ENCODE results near the gene GPR146. TPM values are rescaled to one million over a fixed set of nuclear protein-coding genes. Genes with fewer than 3 reads are reported as not detected.

Gene GPR146
- polyA plus RNA-seq, 2 donors, result 4.5 to 6.3 TPM

DNA sequence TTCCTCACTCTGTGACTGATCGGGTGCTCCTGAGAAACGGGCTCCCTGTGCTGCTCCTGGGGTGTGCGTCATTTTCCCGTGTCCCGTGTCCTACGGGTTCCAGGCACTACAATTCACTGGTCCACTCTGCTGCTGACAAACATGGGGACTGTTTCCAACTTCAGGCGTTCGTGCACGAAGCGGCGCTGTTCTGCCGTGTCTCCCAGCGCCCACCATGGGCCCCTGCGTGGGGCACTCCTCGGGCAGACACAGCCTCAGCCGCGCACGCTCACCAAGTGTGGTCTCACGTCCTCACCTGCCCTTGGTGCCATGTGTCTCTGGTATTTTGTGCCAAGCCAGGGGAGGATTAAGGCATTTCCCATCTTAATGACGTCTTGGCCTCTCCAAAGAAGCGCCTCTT, 19.0 kb downstream of the GPR146 start:
- Histone ChIP-seq H3K27me3 (ENCODE audit: control insufficient read depth in 1 of 2, insufficient read depth in 2 of 2, low read length in 2 of 2) (no peaks in the 10 kb centered on the region), H3K4me3 (ENCODE audit: low read depth in 1 of 2, low read length in 2 of 2) (no peak overlapping the region), H3K9me3 (ENCODE audit: control insufficient read depth in 2 of 2, insufficient read depth in 1 of 2, low read depth in 1 of 2, low read length in 1 of 2) (no peaks in the 10 kb centered on the region), H3K27ac (ENCODE audit: low read depth in 2 of 2, low read length in 1 of 2) (peak overlapping the region in 1 of 2 donors; percentile 72), H3K4me1 (ENCODE audit: control insufficient read depth in 2 of 2, insufficient read depth in 2 of 2, low read length in 1 of 2) (peaks cover 0 to 43% of the 10 kb centered on the region in 2 donors), H3K36me3 (ENCODE audit: control insufficient read depth in 2 of 2, insufficient read depth in 2 of 2, low read length in 1 of 2) (no peaks in the 10 kb centered on the region)
- WGBS, 2 donors, result 69 to 83% methylated on average over 21 of the region's 21 CpGs

DNA sequence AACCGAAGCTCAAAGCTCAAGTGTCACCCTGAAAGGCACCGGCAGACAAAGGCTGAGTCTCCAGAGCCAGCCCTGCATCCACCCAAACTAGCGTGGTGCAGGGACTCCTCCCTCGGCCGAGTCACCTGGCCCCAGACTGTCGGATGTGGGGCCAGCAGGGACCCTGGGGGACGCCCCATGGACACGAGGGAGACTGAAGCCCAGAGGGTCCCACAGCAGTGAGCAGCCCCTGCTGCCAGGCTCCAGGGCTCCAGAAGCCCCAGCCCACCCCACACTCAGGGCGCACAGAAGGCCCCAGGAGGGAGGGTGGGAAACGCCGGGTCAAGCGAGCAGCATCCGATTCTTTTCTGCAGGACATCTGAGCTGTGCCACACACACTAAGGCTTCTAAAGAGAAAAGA, 20.2 kb downstream of the GPR146 start:
- H3K9me3 ChIP-seq (ENCODE audit: control insufficient read depth in 2 of 2, insufficient read depth in 1 of 2, low read depth in 1 of 2, low read length in 1 of 2), result no peaks in the 10 kb centered on the region

DNA sequence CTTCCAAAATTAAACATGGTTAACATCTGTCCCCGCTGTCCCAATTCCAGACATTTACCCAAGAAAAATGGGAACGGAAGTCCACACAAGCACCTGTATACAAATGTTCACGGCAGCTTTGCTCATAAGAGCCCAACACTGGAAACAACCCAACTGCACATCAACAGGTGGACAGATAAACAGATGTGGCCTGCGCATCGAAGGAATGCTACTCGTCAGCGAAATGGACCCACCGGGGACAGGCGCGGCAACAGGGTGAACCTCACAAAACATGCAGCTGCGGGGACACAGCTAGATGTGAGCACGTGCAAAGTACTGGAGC, 20.9 kb downstream of the GPR146 start:
- Histone ChIP-seq H3K27ac (ENCODE audit: low read depth in 2 of 2, low read length in 1 of 2) (no peak overlapping the region), H3K36me3 (ENCODE audit: control insufficient read depth in 2 of 2, insufficient read depth in 2 of 2, low read length in 1 of 2) (no peaks in the 10 kb centered on the region), H3K4me3 (ENCODE audit: low read depth in 1 of 2, low read length in 2 of 2) (no peak overlapping the region), H3K4me1 (ENCODE audit: control insufficient read depth in 2 of 2, insufficient read depth in 2 of 2, low read length in 1 of 2) (peaks cover 0 to 41% of the 10 kb centered on the region in 2 donors), H3K9me3 (ENCODE audit: control insufficient read depth in 2 of 2, insufficient read depth in 1 of 2, low read depth in 1 of 2, low read length in 1 of 2) (no peaks in the 10 kb centered on the region), H3K27me3 (ENCODE audit: control insufficient read depth in 1 of 2, insufficient read depth in 2 of 2, low read length in 2 of 2) (no peaks in the 10 kb centered on the region)
- 66 to 72% methylated on average over 12 of the region's 12 CpGs for WGBS, 2 donors

More for the DNA sequence above, 20.2 kb downstream of the GPR146 start:
- 79 to 84% methylated on average over 13 of the region's 13 CpGs for WGBS, 2 donors
- Histone ChIP-seq H3K4me3 (ENCODE audit: low read depth in 1 of 2, low read length in 2 of 2) (no peak overlapping the region), H3K27me3 (ENCODE audit: control insufficient read depth in 1 of 2, insufficient read depth in 2 of 2, low read length in 2 of 2) (no peaks in the 10 kb centered on the region), H3K4me1 (ENCODE audit: control insufficient read depth in 2 of 2, insufficient read depth in 2 of 2, low read length in 1 of 2) (peaks cover 0 to 43% of the 10 kb centered on the region in 2 donors), H3K27ac (ENCODE audit: low read depth in 2 of 2, low read length in 1 of 2) (no peak overlapping the region), H3K36me3 (ENCODE audit: control insufficient read depth in 2 of 2, insufficient read depth in 2 of 2, low read length in 1 of 2) (no peaks in the 10 kb centered on the region)

DNA sequence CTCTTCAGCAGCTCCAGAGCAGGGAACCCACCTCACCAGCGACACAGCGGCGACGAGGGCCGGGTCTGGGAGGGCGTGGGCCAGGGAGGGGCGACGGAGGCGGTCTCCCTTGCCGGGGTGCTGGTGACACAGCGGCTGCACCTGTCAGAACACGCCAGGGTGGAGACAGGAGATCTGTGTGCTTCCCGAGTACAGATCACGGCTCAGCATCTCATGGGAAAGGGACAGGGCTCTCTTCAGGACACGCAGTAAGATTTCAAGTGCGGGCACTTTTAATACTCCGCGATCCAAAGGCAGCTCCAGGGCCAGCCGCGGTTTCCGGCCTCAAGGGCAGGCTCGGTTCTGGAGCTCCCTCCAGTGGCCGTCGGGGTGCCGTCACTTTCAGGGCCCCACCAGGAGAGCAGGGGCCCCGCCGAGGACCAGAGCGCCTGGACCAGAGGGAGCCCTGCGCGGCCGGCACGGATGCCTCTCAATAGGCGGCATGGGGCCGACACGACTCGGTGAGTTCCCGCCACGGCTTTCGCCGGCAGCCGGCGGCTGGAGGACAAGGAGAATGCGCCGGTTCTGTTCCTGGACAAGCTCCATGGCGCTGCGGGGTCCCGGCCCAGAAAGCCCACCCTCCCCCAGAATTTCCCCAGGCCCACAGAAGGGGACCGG, 21.4 kb downstream of the GPR146 start:
- Histone ChIP-seq H3K4me3 (ENCODE audit: low read depth in 1 of 2, low read length in 2 of 2) (no peak overlapping the region), H3K9me3 (ENCODE audit: control insufficient read depth in 2 of 2, insufficient read depth in 1 of 2, low read depth in 1 of 2, low read length in 1 of 2) (peaks cover 0 to 5% of the 10 kb centered on the region in 2 donors), H3K4me1 (ENCODE audit: control insufficient read depth in 2 of 2, insufficient read depth in 2 of 2, low read length in 1 of 2) (peaks cover 0 to 38% of the 10 kb centered on the region in 2 donors), H3K36me3 (ENCODE audit: control insufficient read depth in 2 of 2, insufficient read depth in 2 of 2, low read length in 1 of 2) (no peaks in the 10 kb centered on the region), H3K27ac (ENCODE audit: low read depth in 2 of 2, low read length in 1 of 2) (peak overlapping the region in 1 of 2 donors; percentile 8), H3K27me3 (ENCODE audit: control insufficient read depth in 1 of 2, insufficient read depth in 2 of 2, low read length in 2 of 2) (no peaks in the 10 kb centered on the region)
- WGBS, 2 donors, result 8 to 9% methylated on average over 44 to 48 of the region's 48 CpGs

DNA sequence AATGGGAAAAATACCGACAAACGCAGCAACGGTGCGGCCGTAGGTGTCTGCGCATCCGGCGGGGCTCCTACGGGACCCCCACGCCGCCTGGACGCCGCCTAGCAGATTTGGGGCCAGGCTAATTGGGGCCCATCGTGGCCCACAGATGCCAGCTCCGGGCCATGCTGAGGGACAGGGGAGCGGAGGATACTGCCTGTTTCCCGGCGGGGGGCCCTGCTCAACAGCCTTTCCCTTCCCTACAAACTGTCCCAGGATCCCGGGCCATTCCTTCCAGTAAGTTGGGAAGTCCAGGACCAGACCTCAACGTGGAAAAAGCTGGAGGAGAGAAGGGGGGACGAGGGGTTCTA, 21.9 kb downstream of the GPR146 start:
- Histone ChIP-seq H3K27ac (ENCODE audit: low read depth in 2 of 2, low read length in 1 of 2) (peak overlapping the region in 1 of 2 donors; percentile 8), H3K9me3 (ENCODE audit: control insufficient read depth in 2 of 2, insufficient read depth in 1 of 2, low read depth in 1 of 2, low read length in 1 of 2) (peaks cover 0 to 6% of the 10 kb centered on the region in 2 donors)
- 69% methylated on average over 21 of the region's 21 CpGs for WGBS, 2 donors

DNA sequence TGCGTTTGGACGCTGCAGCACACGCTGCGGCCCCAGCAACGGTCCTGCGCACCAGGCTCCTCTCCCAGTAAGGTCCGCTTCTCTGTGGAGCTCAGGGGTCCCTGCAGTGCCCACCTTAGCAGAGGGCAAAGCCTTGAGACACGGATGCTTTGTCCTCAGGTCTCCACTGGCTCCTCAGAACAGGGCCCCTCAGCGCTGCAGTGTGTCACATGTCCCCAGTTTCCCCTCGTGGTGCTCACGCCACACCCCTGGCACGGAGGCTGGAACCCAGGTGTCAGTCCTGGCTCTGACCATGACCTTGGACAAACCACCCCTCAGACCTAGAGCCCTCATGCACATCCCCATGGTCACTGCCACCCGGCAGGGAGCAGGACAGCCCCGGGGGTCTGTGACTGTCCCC, 23.7 kb downstream of the GPR146 start:
- WGBS, 2 donors, result 90% methylated on average over 14 of the region's 14 CpGs
- Histone ChIP-seq H3K4me3 (ENCODE audit: low read depth in 1 of 2, low read length in 2 of 2) (no peak overlapping the region), H3K9me3 (ENCODE audit: control insufficient read depth in 2 of 2, insufficient read depth in 1 of 2, low read depth in 1 of 2, low read length in 1 of 2) (peaks cover 0 to 6% of the 10 kb centered on the region in 2 donors), H3K36me3 (ENCODE audit: control insufficient read depth in 2 of 2, insufficient read depth in 2 of 2, low read length in 1 of 2) (no peaks in the 10 kb centered on the region), H3K4me1 (ENCODE audit: control insufficient read depth in 2 of 2, insufficient read depth in 2 of 2, low read length in 1 of 2) (peaks cover 0 to 23% of the 10 kb centered on the region in 2 donors), H3K27ac (ENCODE audit: low read depth in 2 of 2, low read length in 1 of 2) (no peak overlapping the region), H3K27me3 (ENCODE audit: control insufficient read depth in 1 of 2, insufficient read depth in 2 of 2, low read length in 2 of 2) (no peaks in the 10 kb centered on the region)

More for the DNA sequence above, 21.9 kb downstream of the GPR146 start:
- H3K4me3 ChIP-seq (ENCODE audit: low read depth in 1 of 2, low read length in 2 of 2), result no peak overlapping the region
- H3K27me3 ChIP-seq (ENCODE audit: control insufficient read depth in 1 of 2, insufficient read depth in 2 of 2, low read length in 2 of 2), result no peaks in the 10 kb centered on the region
- H3K4me1 ChIP-seq (ENCODE audit: control insufficient read depth in 2 of 2, insufficient read depth in 2 of 2, low read length in 1 of 2), result peaks cover 0 to 34% of the 10 kb centered on the region in 2 donors
- H3K36me3 ChIP-seq (ENCODE audit: control insufficient read depth in 2 of 2, insufficient read depth in 2 of 2, low read length in 1 of 2), result no peaks in the 10 kb centered on the region

DNA sequence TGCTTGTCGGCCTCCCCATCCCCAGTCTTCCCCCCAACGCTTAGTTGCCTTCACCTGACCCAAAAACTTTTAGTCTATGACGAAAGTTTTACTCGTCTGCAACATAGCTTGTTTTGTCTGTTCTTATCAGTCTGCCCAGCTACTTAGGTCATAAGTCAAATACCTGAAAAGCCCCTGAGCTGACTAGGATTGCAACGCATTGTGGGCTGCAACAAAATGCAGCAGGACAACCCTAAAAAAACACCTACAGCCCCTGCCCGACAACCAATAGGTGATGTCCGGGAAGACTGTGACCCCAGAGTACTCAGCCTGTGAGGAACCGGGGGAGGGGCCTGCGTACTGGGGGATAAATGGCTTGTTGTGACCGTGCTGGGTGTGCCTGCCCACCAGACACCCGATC, 24.3 kb downstream of the GPR146 start:
- Histone ChIP-seq H3K9me3 (ENCODE audit: control insufficient read depth in 2 of 2, insufficient read depth in 1 of 2, low read depth in 1 of 2, low read length in 1 of 2) (peaks cover 0 to 6% of the 10 kb centered on the region in 2 donors), H3K27ac (ENCODE audit: low read depth in 2 of 2, low read length in 1 of 2) (no peak overlapping the region), H3K27me3 (ENCODE audit: control insufficient read depth in 1 of 2, insufficient read depth in 2 of 2, low read length in 2 of 2) (no peaks in the 10 kb centered on the region), H3K36me3 (ENCODE audit: control insufficient read depth in 2 of 2, insufficient read depth in 2 of 2, low read length in 1 of 2) (no peaks in the 10 kb centered on the region), H3K4me1 (ENCODE audit: control insufficient read depth in 2 of 2, insufficient read depth in 2 of 2, low read length in 1 of 2) (peaks cover 0 to 18% of the 10 kb centered on the region in 2 donors), H3K4me3 (ENCODE audit: low read depth in 1 of 2, low read length in 2 of 2) (no peak overlapping the region)
- WGBS, 2 donors, result 81 to 87% methylated on average over 11 of the region's 11 CpGs

DNA sequence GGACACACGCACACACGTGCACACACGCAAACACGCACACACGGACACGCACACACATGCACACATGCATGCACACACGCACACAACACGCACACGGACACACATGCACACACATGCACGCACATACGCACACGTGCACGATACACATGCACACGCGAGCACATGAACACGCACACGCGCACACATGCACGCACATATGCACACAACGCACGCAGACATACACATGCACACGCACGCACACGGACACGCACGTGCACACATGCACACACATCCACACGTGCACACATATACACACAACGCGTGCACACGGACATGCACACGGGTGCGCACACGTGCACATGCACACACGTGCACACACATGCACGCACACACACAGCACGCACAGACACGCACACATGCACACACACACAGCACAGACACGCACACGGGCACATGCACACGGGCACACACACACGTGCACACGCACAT, 26.2 kb downstream of the GPR146 start:
- 92 to 95% methylated on average over 42 of the region's 42 CpGs for WGBS, 2 donors
- H3K4me3 ChIP-seq (ENCODE audit: low read depth in 1 of 2, low read length in 2 of 2), result no peak overlapping the region
- no peak overlapping the region for H3K27ac ChIP-seq (ENCODE audit: low read depth in 2 of 2, low read length in 1 of 2)
- H3K4me1 ChIP-seq (ENCODE audit: control insufficient read depth in 2 of 2, insufficient read depth in 2 of 2, low read length in 1 of 2), result peaks cover 0 to 3% of the 10 kb centered on the region in 2 donors
- no peaks in the 10 kb centered on the region for H3K36me3 ChIP-seq (ENCODE audit: control insufficient read depth in 2 of 2, insufficient read depth in 2 of 2, low read length in 1 of 2)
- H3K27me3 ChIP-seq (ENCODE audit: control insufficient read depth in 1 of 2, insufficient read depth in 2 of 2, low read length in 2 of 2), result no peaks in the 10 kb centered on the region
- H3K9me3 ChIP-seq (ENCODE audit: control insufficient read depth in 2 of 2, insufficient read depth in 1 of 2, low read depth in 1 of 2, low read length in 1 of 2), result peaks cover 0 to 6% of the 10 kb centered on the region in 2 donors

DNA sequence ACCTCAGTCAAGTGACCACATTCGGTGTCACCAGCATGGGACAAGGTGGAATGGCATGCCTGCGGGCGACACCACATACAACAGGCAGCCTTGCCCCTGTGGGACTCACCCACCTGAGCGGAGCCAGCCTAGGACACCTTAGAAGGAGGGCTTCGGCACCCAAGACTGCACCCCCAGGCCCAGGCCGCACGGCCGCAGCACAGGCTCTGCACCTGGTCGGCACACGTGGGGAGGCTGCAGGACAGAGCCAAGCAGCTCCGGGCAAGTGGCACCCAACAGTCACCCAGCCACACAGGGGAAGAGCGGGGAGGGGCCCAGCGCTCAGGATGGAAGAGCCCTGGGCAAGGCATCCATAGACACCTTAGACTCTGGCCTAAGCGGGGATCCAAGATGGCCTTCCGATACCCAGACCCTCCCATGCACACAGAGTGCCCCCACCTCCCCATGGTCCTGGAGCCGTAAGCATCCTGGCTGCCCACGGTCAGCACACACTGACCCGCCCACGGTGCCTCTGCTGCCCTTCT, 27.4 kb downstream of the GPR146 start:
- Histone ChIP-seq H3K4me1 (ENCODE audit: control insufficient read depth in 2 of 2, insufficient read depth in 2 of 2, low read length in 1 of 2) (peaks cover 0 to 10% of the 10 kb centered on the region in 2 donors), H3K27ac (ENCODE audit: low read depth in 2 of 2, low read length in 1 of 2) (no peak overlapping the region), H3K36me3 (ENCODE audit: control insufficient read depth in 2 of 2, insufficient read depth in 2 of 2, low read length in 1 of 2) (no peaks in the 10 kb centered on the region), H3K27me3 (ENCODE audit: control insufficient read depth in 1 of 2, insufficient read depth in 2 of 2, low read length in 2 of 2) (no peaks in the 10 kb centered on the region), H3K4me3 (ENCODE audit: low read depth in 1 of 2, low read length in 2 of 2) (no peak overlapping the region), H3K9me3 (ENCODE audit: control insufficient read depth in 2 of 2, insufficient read depth in 1 of 2, low read depth in 1 of 2, low read length in 1 of 2) (peaks cover 0 to 6% of the 10 kb centered on the region in 2 donors)
- WGBS, 2 donors, result 95% methylated on average over 19 of the region's 19 CpGs
